SJSA1 (cell line): ENCODE measurements around the gene GALK1. TPM values are rescaled to one million over a fixed set of nuclear protein-coding genes. Genes with fewer than 3 reads are reported as not detected.

Experiments used
- total RNA-seq: library from RNA; depleted of rRNA; stranded (reverse); fragments of >200 nt; shearing (Covaris generic); gene quantifications from 2 replicates; pipeline ENCODE4 v1.2.3, GENCODE V29; 2014; rRNA removed

Gene GALK1
- total RNA-seq, 1 experiment from 2014 or later: 50.5 TPM

Other genes starting within 250 kb of the GALK1 start
- gene CASKIN2, start 249.7 kb downstream of the GALK1 start, total RNA-seq: 14.2 and 19.7 TPM in 2 replicates
- gene TSEN54, start 248.7 kb downstream of the GALK1 start, total RNA-seq: 54.0 and 78.4 TPM in 2 replicates
- gene LLGL2, start 239.5 kb downstream of the GALK1 start, total RNA-seq: 5.8 and 6.6 TPM in 2 replicates
- 0.03 TPM in 1 of 2 replicates, not detected in the other for gene MYO15B, start 177.4 kb downstream of the GALK1 start, total RNA-seq
- 0.05 TPM in 1 of 2 replicates, not detected in the other for gene SMIM5, start 131.8 kb downstream of the GALK1 start, total RNA-seq
- 15.7 and 19.5 TPM in 2 replicates for gene RECQL5, start 98.0 kb downstream of the GALK1 start, total RNA-seq
- 90.5 and 208 TPM in 2 replicates for gene SAP30BP, start 97.9 kb downstream of the GALK1 start, total RNA-seq
- not detected in 2 replicates for gene ITGB4, start 43.7 kb downstream of the GALK1 start, total RNA-seq
- gene UNK, start 19.6 kb upstream of the GALK1 start, total RNA-seq: 28.8 and 42.8 TPM in 2 replicates
- not detected in 2 replicates for gene UNC13D, start 79.2 kb upstream of the GALK1 start, total RNA-seq
- gene WBP2, start 90.1 kb upstream of the GALK1 start, total RNA-seq: 22.6 and 28.8 TPM in 2 replicates
- gene TRIM47, start 113.4 kb upstream of the GALK1 start, total RNA-seq: 11.9 and 17.5 TPM in 2 replicates
- gene TRIM65, start 131.8 kb upstream of the GALK1 start, total RNA-seq: 11.9 and 17.6 TPM in 2 replicates
- gene MRPL38, start 139.7 kb upstream of the GALK1 start, total RNA-seq: 54.0 and 55.7 TPM in 2 replicates
- 20.1 and 29.0 TPM in 2 replicates for gene FBF1, start 175.8 kb upstream of the GALK1 start, total RNA-seq
- 32.0 and 33.4 TPM in 2 replicates for gene ACOX1, start 214.0 kb upstream of the GALK1 start, total RNA-seq
- gene TEN1, start 214.0 kb upstream of the GALK1 start, total RNA-seq: 26.9 and 31.0 TPM in 2 replicates
- gene CDK3, start 235.7 kb upstream of the GALK1 start, total RNA-seq: 2.0 and 5.1 TPM in 2 replicates